GM19455 (cell line): ENCODE results near the gene CWF19L2.
A peak's percentile ranks its signal among the peaks of the same experiment; 100 is the strongest.
"Not testable (repeated sequence)": the region's sequence is repeated elsewhere in the genome, so short reads cannot be mapped to it uniquely, and the experiment has no call there.

ENCODE experiments used
- ATAC-seq: cut with Tn5 transposase; IDR thresholded peaks from one replicate; pipeline ENCODE4 v1.9.1; 2021; ENCODE audit not compliant: unreplicated experiment

CWF19L2 gene

DNA sequence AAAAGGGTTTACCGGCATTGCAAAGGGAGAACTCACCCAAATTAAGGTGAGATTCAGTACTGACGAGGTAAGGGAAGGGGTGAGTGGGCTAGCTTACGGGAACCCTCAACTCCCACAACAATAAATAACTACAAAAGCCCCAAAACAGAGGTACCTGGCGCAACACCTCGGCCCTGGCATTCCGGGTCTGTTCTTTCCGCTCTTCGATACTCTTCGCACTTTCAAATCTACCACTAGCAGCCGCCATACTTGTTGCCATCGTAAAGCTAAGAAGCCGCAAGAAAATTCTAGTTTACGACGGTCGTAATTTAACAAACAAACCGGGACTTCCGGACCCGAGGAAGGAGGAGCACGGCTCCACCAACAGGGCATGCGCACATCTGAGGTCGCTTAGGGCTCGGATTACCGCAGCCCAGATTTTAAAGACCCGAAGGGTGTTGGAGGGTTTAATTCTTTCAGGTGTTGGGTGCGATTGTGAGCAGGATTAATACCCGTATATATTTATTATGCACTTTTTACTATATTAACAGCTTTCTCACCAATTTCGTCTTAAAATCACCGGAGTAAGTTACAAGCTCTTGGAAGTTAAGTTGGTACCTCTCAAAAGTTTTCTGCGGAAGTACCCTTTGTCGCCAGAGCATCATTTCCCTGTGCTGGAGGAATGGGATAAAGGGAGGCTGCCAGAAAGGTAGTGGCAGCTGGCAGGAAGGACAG lies at the start of gene CWF19L2:
CWF19L2 (minus strand) TSS at position 268 of the 714 bp plus-strand sequence; CDS start at position 259, 9 bp downstream.
- ATAC-seq = peak; percentile 97

DNA sequence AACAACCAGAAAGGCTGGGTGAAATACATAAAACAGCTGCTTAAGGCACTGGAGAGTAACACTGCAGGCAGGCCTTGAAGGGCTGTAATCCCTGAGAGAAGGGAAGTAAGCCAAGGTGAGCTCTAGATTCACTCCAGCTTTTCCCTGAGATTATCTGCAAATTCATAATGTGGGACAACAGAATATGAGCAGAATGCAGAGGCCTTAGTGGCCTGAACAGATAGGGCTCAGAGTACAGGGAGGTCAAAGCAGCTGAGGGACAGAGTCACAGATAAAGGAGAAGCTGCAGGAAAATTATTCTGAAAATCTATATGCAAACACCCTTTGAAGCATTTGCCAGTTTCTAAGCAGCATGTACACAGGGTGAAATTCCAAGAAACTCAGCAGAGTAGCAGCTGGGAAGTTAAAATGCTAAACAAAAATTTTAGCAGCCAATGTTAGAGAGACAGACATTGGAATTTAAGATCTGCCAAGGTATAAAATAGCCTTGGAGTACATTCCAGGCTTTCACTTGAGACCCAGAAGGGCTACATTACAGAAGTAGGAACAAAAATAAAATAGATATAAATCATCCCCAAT lies 48.1 kb upstream of the CWF19L2 start:
- no peak for ATAC-seq

DNA sequence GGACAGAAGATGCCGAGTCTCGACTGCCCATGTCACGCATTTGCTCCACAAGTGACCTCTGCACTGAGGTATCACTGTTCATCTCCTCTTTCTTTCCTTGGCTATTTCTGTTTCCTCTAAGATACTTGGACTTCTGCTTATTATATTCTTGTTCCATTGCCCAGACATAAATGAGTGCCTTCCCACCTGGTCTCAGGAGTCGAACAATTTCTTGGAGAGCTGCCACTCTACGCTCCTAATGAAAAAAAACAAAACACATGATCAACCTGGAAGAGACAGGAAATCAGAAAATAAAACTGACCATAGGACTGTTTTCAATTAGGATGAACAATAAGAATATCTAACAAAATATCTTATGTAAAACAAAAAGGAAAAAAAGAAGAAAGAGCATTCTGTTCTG lies 47.4 kb upstream of the CWF19L2 start:
- ATAC-seq = no peak

- no peak for ATAC-seq
These were observed 44.1 kb upstream of the CWF19L2 start for GRCh38 chr11:107501713-107502112.

DNA sequence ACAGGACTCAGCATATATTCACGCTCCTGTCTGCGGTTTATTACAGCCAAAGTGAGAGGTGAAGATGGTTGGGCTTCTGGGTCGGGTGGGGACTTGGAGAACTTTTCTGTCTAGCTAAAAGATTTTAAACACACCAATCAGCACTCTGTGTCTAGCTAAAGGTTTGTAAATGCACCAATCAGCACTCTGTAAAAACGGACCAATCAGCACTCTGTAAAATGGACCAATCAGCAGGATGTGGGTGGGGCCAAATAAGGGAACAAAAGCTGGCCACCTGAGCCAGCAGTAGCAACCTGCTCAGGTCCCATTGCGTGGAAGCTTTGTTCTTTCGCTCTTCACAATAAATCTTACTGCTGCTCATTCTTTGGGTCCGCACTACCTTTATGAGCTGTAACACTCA lies 39.7 kb upstream of the CWF19L2 start:
- ATAC-seq = not testable (repeated sequence)

DNA sequence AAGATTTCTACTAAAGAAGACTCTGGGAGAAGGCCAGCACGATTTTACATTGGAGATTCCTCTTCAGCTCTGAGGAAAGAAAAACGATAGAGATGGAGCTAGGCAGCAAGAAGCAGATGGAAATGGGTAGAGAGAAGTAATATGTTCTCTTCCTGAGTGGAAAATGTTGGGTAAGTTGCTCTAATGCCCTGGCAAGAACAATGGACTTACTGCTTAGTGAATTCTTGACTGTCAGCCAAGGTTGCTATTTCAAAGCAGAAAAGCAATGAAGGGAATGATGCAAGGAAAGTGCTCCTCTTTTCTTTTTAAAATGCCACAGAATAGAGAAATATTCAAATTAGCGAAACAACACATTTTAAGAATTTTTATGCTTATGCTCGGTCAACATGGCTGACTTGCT lies 38.4 kb upstream of the CWF19L2 start:
- ATAC-seq = no peak

- no peak for ATAC-seq
These were observed 36.4 kb upstream of the CWF19L2 start for GRCh38 chr11:107494055-107494454.

DNA sequence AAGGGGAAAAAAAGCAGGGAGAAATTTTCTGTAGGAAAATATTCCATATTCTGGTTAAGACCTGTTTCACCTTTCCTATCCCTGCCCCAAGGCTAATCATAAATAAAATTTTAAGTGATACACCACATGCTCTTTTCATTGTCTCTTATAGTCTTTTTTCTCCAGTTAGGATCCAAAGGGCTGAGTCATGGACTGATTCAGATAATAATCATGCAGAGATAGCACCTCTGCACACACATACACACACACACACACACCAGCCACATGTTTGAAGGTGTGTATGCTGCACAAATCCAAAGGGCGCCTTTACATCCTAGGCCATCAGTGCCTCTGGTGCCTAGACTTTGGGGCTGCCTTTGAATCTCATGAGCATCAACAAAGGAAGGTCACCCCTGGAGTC lies 35.5 kb upstream of the CWF19L2 start:
- ATAC-seq = no peak

- no peak for ATAC-seq
These were observed 33.2 kb upstream of the CWF19L2 start for GRCh38 chr11:107490836-107491235.

DNA sequence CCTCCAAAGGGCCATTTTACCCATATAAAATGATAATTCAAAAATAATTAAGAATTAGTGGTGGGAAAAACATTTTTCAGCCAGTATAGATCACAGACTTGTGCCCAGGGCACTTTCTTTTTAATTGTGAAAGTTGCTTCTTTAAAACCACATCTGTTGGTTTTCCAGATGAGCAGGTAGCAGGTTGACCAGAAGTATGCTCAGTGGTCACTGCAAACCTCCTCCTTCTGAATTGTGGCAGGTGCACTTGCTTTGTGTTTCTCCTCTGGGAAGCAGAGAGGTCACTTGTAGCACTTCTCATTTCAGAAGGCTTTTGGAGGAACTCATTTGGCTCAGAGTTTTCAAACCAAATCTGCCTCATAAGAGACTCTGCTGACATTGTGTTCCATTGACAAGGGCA lies 24.6 kb upstream of the CWF19L2 start:
- ATAC-seq = no peak

GRCh38 chr11:107478922-107479321 lies 21.3 kb upstream of the CWF19L2 start:
- ATAC-seq = no peak

- ATAC-seq = no peak
These were observed 20.2 kb upstream of the CWF19L2 start for GRCh38 chr11:107477820-107478219.

DNA sequence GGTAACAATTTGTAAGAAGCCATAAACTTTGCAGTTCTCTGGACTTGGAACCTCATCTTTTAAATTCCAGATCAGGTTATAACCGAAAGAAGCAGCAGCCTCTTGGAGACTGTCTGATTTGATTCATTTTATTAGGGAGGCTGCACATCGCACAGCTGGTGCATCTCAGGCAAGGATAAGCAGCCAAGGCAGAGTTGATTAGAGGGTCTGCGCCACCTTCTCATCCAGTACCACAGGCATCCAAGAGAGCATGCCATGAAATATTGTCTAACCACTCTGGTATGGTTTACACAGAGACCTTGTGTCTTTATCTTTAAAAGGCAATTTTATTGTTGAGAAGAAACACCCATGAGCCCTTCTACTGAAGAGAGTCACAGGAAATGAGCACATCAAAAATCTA lies 16.2 kb upstream of the CWF19L2 start:
- ATAC-seq = no peak

GRCh38 chr11:107472966-107473365 lies 15.3 kb upstream of the CWF19L2 start:
- ATAC-seq = no peak

DNA sequence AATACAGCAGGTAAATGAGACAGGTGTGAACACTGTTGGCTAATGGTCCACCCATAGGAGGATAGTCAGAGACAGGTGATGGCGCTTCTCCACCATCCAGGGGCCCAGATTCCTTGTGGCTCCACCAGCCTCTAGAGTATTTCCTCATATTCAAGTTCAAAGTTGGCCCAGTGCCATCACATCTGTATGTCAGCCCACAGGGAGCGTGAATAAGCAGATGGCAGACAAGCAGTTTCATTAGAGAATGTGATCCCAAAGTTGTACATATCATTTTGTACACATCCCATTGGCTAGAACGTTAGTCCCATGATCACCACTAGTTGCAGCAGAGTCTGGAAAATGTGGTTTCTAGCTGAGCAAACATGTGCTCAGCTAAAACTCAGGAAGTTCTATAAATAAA lies 11.0 kb upstream of the CWF19L2 start:
- ATAC-seq = no peak

- no peak for ATAC-seq
These were observed 10.1 kb upstream of the CWF19L2 start for GRCh38 chr11:107467696-107468095.

DNA sequence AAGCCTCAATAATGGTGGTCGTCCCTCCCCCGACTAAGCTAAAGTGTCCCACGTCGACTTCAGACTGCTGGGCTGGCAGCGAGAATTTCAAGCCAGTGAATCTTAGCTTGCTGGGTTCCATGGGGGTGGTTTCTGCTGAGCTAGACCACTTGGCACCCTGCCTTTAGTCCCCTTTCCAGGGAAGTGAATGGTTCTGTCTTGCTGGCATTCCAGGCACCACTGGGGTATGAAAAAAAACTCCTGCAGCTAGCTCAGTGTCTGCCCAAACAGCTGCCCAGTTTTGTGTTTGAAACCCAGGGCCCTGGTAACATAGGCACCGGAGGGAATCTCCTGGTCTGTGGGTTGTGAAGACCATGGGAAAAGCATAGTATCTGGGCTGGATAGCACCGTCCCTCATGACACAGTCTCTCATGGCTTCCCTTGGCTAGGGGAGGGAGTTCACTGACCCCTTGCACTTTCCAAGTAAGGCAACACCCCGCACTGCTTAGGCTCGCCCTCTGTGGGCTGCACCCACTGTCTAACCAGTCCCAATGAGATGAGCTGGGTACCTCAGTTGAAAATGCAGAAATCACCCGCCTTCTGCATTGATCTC lies 8.7 kb upstream of the CWF19L2 start:
- ATAC-seq = not testable (repeated sequence)

- peak; percentile 44 for ATAC-seq
These were observed 444 bp downstream of the CWF19L2 start for GRCh38 chr11:107457205-107457557.

GRCh38 chr11:107453594-107454286 lies 3.9 kb downstream of the CWF19L2 start:
- ATAC-seq = no peak

DNA sequence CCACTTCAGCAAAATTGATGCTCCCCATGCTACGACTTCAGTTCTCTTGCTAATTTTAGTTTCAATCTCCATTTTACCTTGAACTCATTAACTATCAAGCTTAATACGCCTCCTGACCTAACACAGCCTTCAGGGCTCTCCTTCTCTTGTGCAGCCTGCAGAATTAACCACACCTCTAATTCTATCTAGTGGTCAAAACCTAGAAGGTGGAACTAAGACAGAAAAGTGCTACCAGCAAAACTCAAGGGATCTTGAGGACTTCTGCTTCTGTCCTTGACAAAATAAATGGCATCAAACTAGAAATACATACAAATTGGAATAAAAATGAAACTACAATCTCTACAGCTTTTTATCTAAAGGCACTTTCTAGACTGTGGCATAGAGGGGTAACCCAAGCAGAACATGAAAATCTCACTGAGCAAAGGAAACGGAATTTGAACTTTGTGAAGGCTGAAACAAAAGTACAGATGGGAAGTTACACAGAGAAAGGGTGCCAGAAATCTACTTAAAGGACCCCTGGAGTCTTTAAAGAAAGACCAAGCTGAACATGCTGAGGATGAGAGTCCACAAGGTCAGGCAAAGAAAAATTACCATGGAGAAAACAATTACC lies 10.7 kb downstream of the CWF19L2 start:
- ATAC-seq = no peak

DNA sequence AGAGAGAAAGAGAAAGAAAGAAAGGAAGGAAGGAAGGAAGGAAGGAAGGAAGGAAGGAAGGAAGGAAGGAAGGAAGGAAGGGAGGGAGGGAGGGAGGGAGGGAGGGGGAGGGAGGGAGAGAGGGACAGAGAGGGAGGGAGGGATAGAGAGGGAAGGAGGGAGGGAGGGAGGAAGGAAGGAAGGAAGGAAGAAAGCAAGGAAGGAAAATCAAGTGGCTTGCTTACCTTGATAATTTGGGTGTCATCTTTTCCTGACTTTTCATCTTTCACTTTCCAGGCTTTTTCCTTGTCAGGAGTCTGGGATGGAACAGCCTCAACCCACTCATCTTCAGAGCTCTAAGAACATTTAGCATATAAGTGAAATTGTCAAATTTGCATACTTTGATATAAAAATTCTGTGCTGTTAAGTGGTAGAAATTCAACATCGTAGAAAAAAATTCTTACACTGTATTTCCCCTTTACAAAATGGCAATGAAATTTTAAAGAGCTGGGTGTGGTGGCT lies 14.9 kb downstream of the CWF19L2 start:
- no peak for ATAC-seq
